ENCODE data around the gene FBXW2.

DNA sequence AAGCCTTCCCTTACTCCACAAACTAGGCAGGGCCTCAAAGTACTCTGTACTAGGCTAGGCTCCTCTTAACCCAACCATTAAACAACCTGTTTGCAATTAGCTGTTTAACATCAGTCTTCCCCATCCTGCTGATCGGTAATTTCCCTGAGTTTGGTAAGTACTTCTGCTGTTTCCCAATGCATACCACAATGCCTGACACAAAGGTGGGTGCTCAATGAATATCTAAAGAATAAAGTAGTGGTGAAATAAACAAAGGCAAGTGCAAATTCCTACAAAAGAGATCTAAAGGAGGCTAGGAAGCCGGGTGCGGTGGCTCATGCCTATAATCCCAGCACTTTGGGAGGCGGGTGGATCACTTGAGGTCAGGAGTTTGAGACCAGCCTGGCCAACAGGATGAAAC is 25.0 kb downstream of the FBXW2 start:
- TF ChIP-seq FOS (IDR thresholded peaks at IDR 0.05; ENCODE audit: borderline replicate concordance, insufficient read depth, low read length) = no peak
- no peak for TF ChIP-seq POLR2AphosphoS5 (IDR thresholded peaks at IDR 0.05; ENCODE audit: insufficient read depth, low read depth, low read length)
- TF ChIP-seq, protein P1, sequence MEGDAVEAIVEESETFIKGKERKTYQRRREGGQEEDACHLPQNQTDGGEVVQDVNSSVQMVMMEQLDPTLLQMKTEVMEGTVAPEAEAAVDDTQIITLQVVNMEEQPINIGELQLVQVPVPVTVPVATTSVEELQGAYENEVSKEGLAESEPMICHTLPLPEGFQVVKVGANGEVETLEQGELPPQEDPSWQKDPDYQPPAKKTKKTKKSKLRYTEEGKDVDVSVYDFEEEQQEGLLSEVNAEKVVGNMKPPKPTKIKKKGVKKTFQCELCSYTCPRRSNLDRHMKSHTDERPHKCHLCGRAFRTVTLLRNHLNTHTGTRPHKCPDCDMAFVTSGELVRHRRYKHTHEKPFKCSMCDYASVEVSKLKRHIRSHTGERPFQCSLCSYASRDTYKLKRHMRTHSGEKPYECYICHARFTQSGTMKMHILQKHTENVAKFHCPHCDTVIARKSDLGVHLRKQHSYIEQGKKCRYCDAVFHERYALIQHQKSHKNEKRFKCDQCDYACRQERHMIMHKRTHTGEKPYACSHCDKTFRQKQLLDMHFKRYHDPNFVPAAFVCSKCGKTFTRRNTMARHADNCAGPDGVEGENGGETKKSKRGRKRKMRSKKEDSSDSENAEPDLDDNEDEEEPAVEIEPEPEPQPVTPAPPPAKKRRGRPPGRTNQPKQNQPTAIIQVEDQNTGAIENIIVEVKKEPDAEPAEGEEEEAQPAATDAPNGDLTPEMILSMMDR (IDR thresholded peaks at IDR 0.05; ENCODE audit: extremely low read depth in 1 of 2, insufficient read depth in 1 of 2, low read depth in 1 of 2, low read length in 2 of 2) = no peak
